GM23248 (cell line): ENCODE measurements around the gene TNRC6B. TPM values are rescaled to one million over a fixed set of nuclear protein-coding genes. Genes with fewer than 3 reads are reported as not detected.

Source experiments
- DNase-seq: peaks from one replicate; pipeline ENCODE4 v3.0.0-alpha.2; 2015
- H2AFZ ChIP-seq: fragments of 200-600 bp; sonication (generic); 2 replicates; pipeline ENCODE4 v1.6.1; 2016; ENCODE audit warnings: antibody characterized with exemption
- H3F3A ChIP-seq: fragments of 200-600 bp; sonication (generic); 2 replicates; pipeline ENCODE4 v1.6.1; 2016; ENCODE audit warnings: mild to moderate bottlenecking, antibody characterized with exemption, mixed run types; ENCODE audit not compliant: insufficient read depth
- H3K27ac ChIP-seq: fragments of 200-600 bp; sonication (generic); 2 replicates; pipeline ENCODE4 v1.5.1; 2016; ENCODE audit warnings: mild to moderate bottlenecking
- H3K27me3 ChIP-seq: fragments of 200-600 bp; sonication (generic); replicated peaks from 2 replicates; pipeline ENCODE4 v1.6.1; 2016; ENCODE audit warnings: mild to moderate bottlenecking; ENCODE audit not compliant: insufficient read depth
- H3K36me3 ChIP-seq: fragments of 200-600 bp; sonication (generic); 2 replicates; pipeline ENCODE4 v1.6.1; 2016; ENCODE audit warnings: low read depth, mild to moderate bottlenecking
- H3K4me1 ChIP-seq: fragments of 200-600 bp; sonication (generic); 2 replicates; pipeline ENCODE4 v1.6.1; 2016; ENCODE audit warnings: mild to moderate bottlenecking; ENCODE audit not compliant: insufficient read depth
- H3K4me2 ChIP-seq: fragments of 200-600 bp; sonication (generic); one replicate; pipeline ENCODE4 v1.6.1; 2016; ENCODE audit warnings: mild to moderate bottlenecking; ENCODE audit not compliant: unreplicated experiment
- H3K4me3 ChIP-seq: fragments of 200-600 bp; sonication (generic); 2 replicates; pipeline ENCODE4 v1.5.1; 2016; ENCODE audit warnings: mild to moderate bottlenecking
- H3K79me2 ChIP-seq: fragments of 200-600 bp; sonication (generic); 2 replicates; pipeline ENCODE4 v1.6.1; 2016; ENCODE audit warnings: mild to moderate bottlenecking; ENCODE audit not compliant: insufficient read depth
- H3K9ac ChIP-seq: fragments of 200-600 bp; sonication (generic); 2 replicates; pipeline ENCODE4 v1.6.1; 2016; ENCODE audit warnings: mild to moderate bottlenecking
- H3K9me2 ChIP-seq: fragments of 200-600 bp; sonication (generic); 2 replicates; pipeline ENCODE4 v1.6.1; 2016; ENCODE audit warnings: mixed run types, mild to moderate bottlenecking, moderate library complexity; ENCODE audit not compliant: insufficient read depth
- H3K9me3 ChIP-seq: fragments of 200-600 bp; sonication (generic); one replicate; pipeline ENCODE4 v1.6.1; 2017; ENCODE audit warnings: low read depth
- H4K20me1 ChIP-seq: fragments of 200-600 bp; sonication (generic); 2 replicates; pipeline ENCODE4 v1.6.0; 2016; ENCODE audit not compliant: insufficient read depth
- EZH2 ChIP-seq: fragments of 200-600 bp; sonication (generic); IDR thresholded peaks from 2 replicates; pipeline ENCODE4 v1.6.1; 2018; ENCODE audit warnings: antibody characterized with exemption, mild to moderate bottlenecking; ENCODE audit not compliant: insufficient read depth, poor library complexity, severe bottlenecking
- EZH2phosphoT487 ChIP-seq: fragments of 200-600 bp; sonication (generic); IDR thresholded peaks from 2 replicates; pipeline ENCODE4 v1.6.1; 2018; ENCODE audit warnings: antibody characterized with exemption, moderate library complexity, mild to moderate bottlenecking, low read depth; ENCODE audit not compliant: insufficient read depth
- WGBS, 2 experiments: methylation state at CpG; one replicate each; pipeline ENCODE4 v1.1.6; 2015 to 2017; ENCODE audit warnings: low lambda C conversion rate in 2 of 2, low coverage in 1 of 2; ENCODE audit errors: missing lambda C conversion rate in 2 of 2; 5-methylcytosine and 5-hydroxymethylcytosine counted together
- in situ Hi-C: fragments of 300-500 bp; cut with MboI; formaldehyde crosslinking; loops from 2 replicates; pipeline ENCODE4 v1.15.0; 2020
- polyA plus RNA-seq: library from polyadenylated mRNA; unstranded; fragments of >200 nt; fragmentation: Nextera tagmentation; extraction: Ambion mirVana; gene quantifications from 2 replicates; pipeline ENCODE4 v1.2.1, GENCODE V29; 2016
- total RNA-seq: library from RNA; depleted of rRNA; stranded (reverse); fragments of >200 nt; shearing (Covaris generic); gene quantifications from 2 replicates; pipeline ENCODE4 v1.2.3, GENCODE V29; 2014

The TNRC6B gene
- total and polyA plus RNA-seq, 2 experiments from 2014 or later, result 14.1 to 21.1 TPM

DNA sequence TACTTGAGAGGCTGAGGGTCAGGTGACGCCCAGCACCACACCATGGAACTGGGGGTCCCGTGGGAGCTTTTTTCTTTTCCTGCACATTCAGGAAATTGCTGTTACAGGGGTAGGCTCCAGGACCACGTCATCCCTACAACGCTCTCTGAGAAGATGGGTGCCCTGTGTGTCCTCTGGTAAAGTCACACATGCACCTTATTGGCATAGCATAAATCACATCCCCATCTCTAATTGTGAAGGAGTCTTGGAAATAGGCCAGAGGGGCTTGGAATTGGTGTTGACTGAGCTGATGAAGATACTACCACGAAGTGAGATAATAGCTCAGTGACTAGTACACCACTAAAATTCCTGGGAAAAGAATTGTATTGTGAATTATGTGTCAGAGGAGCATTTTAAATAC, 57.6 kb downstream of the TNRC6B start:
- Histone ChIP-seq H3F3A (peaks cover 28% of the 10 kb centered on the region), H3K27ac (no peak overlapping the region), H3K79me2 (peaks cover 94% of the 10 kb centered on the region), H3K4me1 (peaks cover 25% of the 10 kb centered on the region), H4K20me1 (peaks cover 9% of the 10 kb centered on the region), H3K27me3 (no peaks in the 10 kb centered on the region), H3K36me3 (no peaks in the 10 kb centered on the region), H3K4me2 (no peak overlapping the region), H2AFZ (no peak overlapping the region), H3K4me3 (no peak overlapping the region), H3K9ac (no peak overlapping the region), H3K9me3 (no peaks in the 10 kb centered on the region), H3K9me2 (no peaks in the 10 kb centered on the region)
- in situ Hi-C loops, result no loop called here
- WGBS, 2 experiments, result 59 to 61% methylated on average over 5 of the region's 5 CpGs
- TF ChIP-seq EZH2 (no peak), EZH2phosphoT487 (no peak)
- peak; percentile 40 for DNase-seq

DNA sequence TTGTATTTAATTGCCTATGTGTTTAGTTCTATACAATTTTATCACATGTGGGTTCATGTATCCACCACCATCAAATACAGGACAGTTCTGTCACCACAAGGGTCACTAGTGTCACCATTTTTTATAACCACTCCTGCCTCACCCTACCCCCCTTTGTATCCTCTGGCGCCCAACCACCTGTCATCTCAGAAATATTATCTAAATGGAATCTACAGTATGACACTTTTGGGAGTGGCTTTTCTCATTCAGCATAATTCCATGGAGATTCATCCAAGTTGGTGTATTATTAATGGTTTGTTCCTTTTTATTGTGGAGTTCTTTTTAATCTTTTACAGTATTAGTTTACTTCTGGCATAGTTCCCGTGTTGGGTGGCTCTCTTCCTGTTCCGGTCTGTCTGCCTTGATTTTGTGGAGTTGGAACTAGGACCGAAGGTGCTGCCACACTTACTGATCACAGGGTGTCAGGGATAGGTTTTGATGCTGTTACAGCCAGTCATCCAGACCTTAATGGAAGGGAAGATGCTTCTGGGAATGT, 58.5 kb downstream of the TNRC6B start:
- no peak overlapping the region for H3K27ac ChIP-seq
- H3K4me3 ChIP-seq, result no peak overlapping the region
- no peaks in the 10 kb centered on the region for H3K9me3 ChIP-seq
- H3F3A ChIP-seq, result peaks cover 28% of the 10 kb centered on the region
- peaks cover 25% of the 10 kb centered on the region for H3K4me1 ChIP-seq
- DNase-seq, result no peak
- TF ChIP-seq EZH2phosphoT487, result no peak
- TF ChIP-seq EZH2, result no peak
- peak overlapping the region; percentile 3 for H3K4me2 ChIP-seq
- no peaks in the 10 kb centered on the region for H3K36me3 ChIP-seq
- no peak overlapping the region for H2AFZ ChIP-seq
- H3K27me3 ChIP-seq, result no peaks in the 10 kb centered on the region
- 94 to 97% methylated on average over 4 of the region's 4 CpGs for WGBS, 2 experiments
- H3K9me2 ChIP-seq, result no peaks in the 10 kb centered on the region
- no peak overlapping the region for H3K9ac ChIP-seq
- H4K20me1 ChIP-seq, result peaks cover 9% of the 10 kb centered on the region
- H3K79me2 ChIP-seq, result peaks cover 94% of the 10 kb centered on the region
- in situ Hi-C loops, result no loop called here

DNA sequence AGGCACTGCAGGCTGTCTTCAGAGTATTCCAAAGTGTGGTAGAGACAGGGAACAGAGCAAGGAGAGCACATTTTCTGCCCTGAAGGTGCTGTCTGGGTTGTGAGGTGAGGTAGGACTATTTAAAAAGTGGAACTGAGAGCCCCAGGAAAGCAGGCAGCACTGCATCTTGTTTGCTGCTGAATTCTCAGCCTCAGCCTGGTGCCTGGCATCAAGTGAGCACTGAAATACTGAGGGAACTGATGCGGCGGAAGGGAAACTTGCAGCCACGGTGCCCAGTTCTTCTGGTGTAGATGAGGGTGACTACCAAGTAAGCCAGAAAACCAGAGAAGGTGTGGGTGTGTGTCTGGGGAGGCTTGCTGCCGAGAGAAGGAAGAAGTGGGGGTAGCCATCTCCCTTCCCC, 59.5 kb downstream of the TNRC6B start:
- H4K20me1 ChIP-seq, result peaks cover 9% of the 10 kb centered on the region
- in situ Hi-C loops, result no loop called here
- no peaks in the 10 kb centered on the region for H3K9me3 ChIP-seq

DNA sequence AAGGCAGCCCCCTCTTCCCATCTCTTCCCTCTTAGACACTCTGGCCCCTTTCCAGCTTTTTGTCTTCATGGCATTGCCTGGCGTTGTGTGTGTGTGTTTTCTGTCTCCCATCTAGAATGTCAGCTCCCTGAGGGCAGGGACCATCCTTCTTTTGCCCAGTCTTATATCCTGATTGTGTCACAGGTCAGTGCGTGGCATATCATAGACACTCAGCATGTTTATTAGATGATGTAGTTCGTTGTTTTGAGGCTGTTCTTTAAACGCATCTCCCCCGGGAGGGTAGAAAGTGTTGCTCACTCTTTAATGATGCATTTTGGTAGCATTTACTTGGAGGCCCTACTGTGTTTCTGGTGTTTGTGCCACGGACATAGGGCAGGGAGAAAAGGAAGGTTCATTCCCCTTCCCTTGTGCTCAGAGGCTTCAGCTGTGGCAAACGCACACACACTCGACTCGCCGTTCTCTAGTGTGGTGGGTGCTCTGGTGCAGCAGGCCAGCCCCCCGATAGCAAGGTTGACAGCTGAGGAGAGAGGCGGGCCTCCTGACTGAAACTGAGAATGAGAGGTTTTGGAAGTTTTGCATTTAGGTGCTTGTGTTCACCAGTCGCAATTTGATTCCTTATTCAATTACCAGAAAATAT, 60.2 kb downstream of the TNRC6B start:
- no peaks in the 10 kb centered on the region for H3K36me3 ChIP-seq
- no peaks in the 10 kb centered on the region for H3K9me3 ChIP-seq
- peaks cover 94% of the 10 kb centered on the region for H3K79me2 ChIP-seq
- peak; percentile 30 for DNase-seq
- no peak overlapping the region for H3K4me2 ChIP-seq
- no peak for TF ChIP-seq EZH2phosphoT487
- no peak for TF ChIP-seq EZH2
- in situ Hi-C loops, result no loop called here
- H4K20me1 ChIP-seq, result peaks cover 9% of the 10 kb centered on the region
- peaks cover 28% of the 10 kb centered on the region for H3F3A ChIP-seq
- no peaks in the 10 kb centered on the region for H3K9me2 ChIP-seq
- H3K4me3 ChIP-seq, result no peak overlapping the region
- no peak overlapping the region for H2AFZ ChIP-seq
- peak overlapping the region; percentile 72; the same call in 1 of the 2 replicates for H3K9ac ChIP-seq
- peak overlapping the region; percentile 96; the same call in 1 of the 2 replicates for H3K27ac ChIP-seq
- peaks cover 25% of the 10 kb centered on the region for H3K4me1 ChIP-seq
- no peaks in the 10 kb centered on the region for H3K27me3 ChIP-seq
- 65 to 67% methylated on average over 13 of the region's 13 CpGs for WGBS, 2 experiments

More for the DNA sequence above, 59.5 kb downstream of the TNRC6B start:
- H3K4me3 ChIP-seq, result no peak overlapping the region
- no peaks in the 10 kb centered on the region for H3K27me3 ChIP-seq
- no peaks in the 10 kb centered on the region for H3K36me3 ChIP-seq
- TF ChIP-seq EZH2phosphoT487 (no peak), EZH2 (no peak)
- no peaks in the 10 kb centered on the region for H3K9me2 ChIP-seq
- H3K79me2 ChIP-seq, result peaks cover 94% of the 10 kb centered on the region
- H3K27ac ChIP-seq, result no peak overlapping the region
- H3K9ac ChIP-seq, result no peak overlapping the region
- H3K4me1 ChIP-seq, result peaks cover 25% of the 10 kb centered on the region
- DNase-seq, result no peak
- no peak overlapping the region for H2AFZ ChIP-seq
- no peak overlapping the region for H3K4me2 ChIP-seq
- whole genome bisulfite sequencing, 2 experiments, result 95 to 98% methylated on average over 4 of the region's 4 CpGs
- peaks cover 28% of the 10 kb centered on the region for H3F3A ChIP-seq
